ENCODE results near the gene GARS1.

Gene GARS1

DNA sequence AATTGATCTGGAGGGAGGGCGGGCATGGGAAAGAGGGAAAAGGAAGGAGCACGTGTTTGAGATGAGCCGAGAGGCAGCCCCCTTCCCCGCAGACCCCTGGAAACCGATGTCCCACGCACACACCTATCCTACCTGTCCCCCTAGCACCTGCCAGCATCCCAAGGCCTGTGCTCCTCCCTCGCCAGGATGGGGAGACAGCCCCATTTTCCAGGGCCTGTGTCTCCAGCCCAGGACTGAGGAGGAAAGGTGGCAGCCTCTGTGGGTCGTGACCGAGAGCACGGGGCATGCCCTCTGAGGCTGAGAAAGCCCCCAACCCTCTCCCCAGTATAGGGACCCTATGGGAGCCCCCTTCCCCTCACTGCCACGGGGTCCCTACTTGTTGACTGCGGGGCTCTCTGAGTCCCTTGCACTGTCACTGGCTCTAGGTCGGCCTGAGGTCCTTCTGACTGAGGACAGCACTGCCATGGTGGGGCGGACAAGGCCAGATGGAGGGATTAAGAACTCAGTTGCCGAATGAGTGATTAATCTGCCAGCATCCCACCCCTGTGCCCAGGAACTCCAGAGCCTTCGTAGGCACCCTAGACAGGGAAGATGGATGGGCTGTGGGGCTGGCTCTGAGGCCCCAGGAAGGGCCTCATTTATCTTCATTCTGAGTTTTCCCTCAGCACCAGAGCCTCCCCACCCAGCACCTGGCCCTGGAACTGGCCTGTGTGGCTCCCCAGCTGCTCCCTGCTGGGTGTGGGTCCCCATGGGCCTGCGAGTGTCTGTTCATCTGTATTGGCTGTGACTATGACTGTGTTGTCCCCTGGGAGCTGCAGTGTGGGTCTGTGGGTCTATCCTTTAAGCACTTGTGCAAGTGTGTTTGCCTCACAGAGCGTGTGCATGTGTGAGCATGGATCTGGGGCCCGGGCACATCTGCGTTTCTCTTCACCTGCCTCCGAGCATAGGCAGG lies 61.6 kb downstream of the GARS1 start:
- Mint-ChIP-seq H3K36me3 (ENCODE audit: low read depth) (peaks cover 26% of the 10 kb centered on the region), H3K4me1 (peaks cover 47% of the 10 kb centered on the region), H3K9me3 (no peaks in the 10 kb centered on the region), H3K27ac (peak overlapping the region; percentile 48), H3K4me3 (no peak overlapping the region), H3K27me3 (ENCODE audit: low read depth, poor library complexity) (peaks cover 6% of the 10 kb centered on the region)
- DNase-seq = peak; percentile 16
- TF ChIP-seq CTCF (IDR thresholded peaks at IDR 0.05) = no peak

DNA sequence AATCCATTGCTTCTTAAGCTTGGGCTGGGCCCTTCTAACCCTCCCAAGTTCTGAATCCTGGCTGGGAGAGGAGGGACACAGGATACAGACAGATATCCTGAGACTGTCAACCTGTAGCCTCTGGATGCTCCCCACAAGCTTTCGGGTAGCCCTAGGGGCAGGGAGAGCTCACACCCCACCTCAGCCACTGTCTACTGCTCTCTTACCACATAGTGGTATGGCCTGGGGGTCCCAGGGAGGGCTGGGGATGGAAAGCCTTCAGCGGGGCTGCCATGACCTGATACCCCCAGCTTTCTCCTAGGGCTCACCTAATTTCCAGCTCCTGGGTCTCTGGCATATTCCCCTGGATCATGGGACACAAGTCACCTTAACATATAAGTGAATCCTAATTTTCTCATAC lies 62.5 kb downstream of the GARS1 start:
- TF ChIP-seq CTCF (IDR thresholded peaks at IDR 0.05) = no peak
- Mint-ChIP-seq H3K36me3 (ENCODE audit: low read depth) (peaks cover 26% of the 10 kb centered on the region), H3K27ac (peak overlapping the region; percentile 48), H3K4me1 (peaks cover 45% of the 10 kb centered on the region), H3K27me3 (ENCODE audit: low read depth, poor library complexity) (peaks cover 11% of the 10 kb centered on the region), H3K9me3 (no peaks in the 10 kb centered on the region), H3K4me3 (no peak overlapping the region)
- DNase-seq = no peak

DNA sequence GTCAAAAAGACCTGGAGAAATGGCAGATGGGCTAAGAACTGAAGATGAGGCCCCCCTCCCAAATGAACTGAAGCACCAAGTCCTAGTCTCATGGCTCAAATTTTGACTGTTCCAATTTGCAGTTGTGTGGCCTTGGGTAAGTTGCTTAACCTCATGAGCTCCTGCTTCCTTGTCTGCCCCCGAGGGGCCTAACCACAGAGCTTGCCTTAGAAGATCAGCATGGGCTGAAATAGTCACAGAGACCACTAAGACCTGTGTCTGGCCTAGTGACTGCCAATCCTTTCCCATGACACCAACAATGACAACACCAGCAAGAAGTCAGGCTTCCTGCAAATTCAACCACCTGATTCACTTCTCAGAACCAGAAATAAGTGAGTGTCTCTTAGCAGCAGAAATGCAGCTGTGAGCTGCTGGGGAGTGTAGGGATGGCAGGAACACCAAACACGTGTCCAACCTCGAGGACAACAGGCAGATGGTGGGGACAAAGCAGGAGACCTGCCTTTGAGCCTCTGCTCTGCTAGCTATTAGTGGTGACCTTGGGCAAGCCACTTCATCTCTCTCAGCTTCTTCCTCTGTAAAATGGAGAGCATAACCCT lies 63.9 kb downstream of the GARS1 start:
- no peak overlapping the region for H3K4me3 Mint-ChIP-seq
- peaks cover 26% of the 10 kb centered on the region for H3K36me3 Mint-ChIP-seq (ENCODE audit: low read depth)
- H3K4me1 Mint-ChIP-seq = peaks cover 36% of the 10 kb centered on the region
- no peak for DNase-seq
- no peaks in the 10 kb centered on the region for H3K9me3 Mint-ChIP-seq
- H3K27ac Mint-ChIP-seq = no peak overlapping the region
- TF ChIP-seq CTCF (IDR thresholded peaks at IDR 0.05) = no peak
- peaks cover 10% of the 10 kb centered on the region for H3K27me3 Mint-ChIP-seq (ENCODE audit: low read depth, poor library complexity)

- Mint-ChIP-seq H3K9me3 (no peaks in the 10 kb centered on the region), H3K36me3 (ENCODE audit: low read depth) (peaks cover 23% of the 10 kb centered on the region), H3K27me3 (ENCODE audit: low read depth, poor library complexity) (peaks cover 6% of the 10 kb centered on the region), H3K27ac (no peak overlapping the region), H3K4me3 (no peak overlapping the region), H3K4me1 (peaks cover 29% of the 10 kb centered on the region)
- no peak for DNase-seq
- no peak for TF ChIP-seq CTCF (IDR thresholded peaks at IDR 0.05)
These were observed 64.6 kb downstream of the GARS1 start for GRCh38 chr7:30659312-30659711.

GRCh38 chr7:30660331-30661255 lies 65.9 kb downstream of the GARS1 start:
- TF ChIP-seq CTCF (IDR thresholded peaks at IDR 0.05) = no peak
- H3K27ac Mint-ChIP-seq = no peak overlapping the region
- peaks cover 11% of the 10 kb centered on the region for H3K27me3 Mint-ChIP-seq (ENCODE audit: low read depth, poor library complexity)
- H3K4me1 Mint-ChIP-seq = peaks cover 23% of the 10 kb centered on the region
- peaks cover 17% of the 10 kb centered on the region for H3K36me3 Mint-ChIP-seq (ENCODE audit: low read depth)
- H3K4me3 Mint-ChIP-seq = no peak overlapping the region
- no peaks in the 10 kb centered on the region for H3K9me3 Mint-ChIP-seq
- no peak for DNase-seq

Data from nephron progenitor cell (in vitro differentiated cells).